ENCODE data around the gene TBX18.
A peak's percentile ranks its signal among the peaks of the same experiment; 100 is the strongest.

The TBX18 gene

DNA sequence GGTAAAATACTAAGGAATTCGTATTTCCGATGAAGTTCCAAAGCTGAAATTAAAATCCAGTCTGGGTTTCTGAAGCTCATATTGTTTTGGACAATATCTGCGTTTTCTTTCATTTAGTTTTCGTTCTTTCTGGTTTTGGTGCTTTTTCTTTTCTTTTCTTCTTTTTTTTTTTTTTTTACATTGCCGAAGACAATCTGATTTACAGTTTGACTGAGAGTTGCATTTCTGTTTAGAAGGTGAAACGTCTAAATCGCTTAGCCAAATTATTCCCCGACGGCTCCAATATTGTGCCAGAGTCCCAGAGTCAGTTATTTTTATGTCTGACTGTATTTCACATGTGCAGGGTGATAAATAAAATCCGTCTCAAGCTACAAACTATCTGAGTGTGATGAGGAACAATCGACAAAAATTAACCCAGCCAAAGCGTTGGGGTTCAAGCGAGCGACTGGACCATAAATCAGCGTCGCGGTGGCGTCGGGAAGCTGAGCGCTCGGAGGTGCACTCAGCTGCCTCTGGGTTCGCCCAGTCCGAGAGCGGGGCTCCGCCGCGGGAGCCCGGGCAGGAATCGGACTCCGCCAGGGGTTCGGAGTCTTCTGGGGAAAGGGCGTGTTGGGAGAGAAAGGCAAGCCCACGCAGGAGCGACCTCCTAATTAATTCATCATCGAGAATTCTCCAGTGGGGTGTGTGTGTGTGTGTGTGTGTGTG is 8.2 kb upstream of the TBX18 start:
- peak; percentile 71 for DNase-seq

DNA sequence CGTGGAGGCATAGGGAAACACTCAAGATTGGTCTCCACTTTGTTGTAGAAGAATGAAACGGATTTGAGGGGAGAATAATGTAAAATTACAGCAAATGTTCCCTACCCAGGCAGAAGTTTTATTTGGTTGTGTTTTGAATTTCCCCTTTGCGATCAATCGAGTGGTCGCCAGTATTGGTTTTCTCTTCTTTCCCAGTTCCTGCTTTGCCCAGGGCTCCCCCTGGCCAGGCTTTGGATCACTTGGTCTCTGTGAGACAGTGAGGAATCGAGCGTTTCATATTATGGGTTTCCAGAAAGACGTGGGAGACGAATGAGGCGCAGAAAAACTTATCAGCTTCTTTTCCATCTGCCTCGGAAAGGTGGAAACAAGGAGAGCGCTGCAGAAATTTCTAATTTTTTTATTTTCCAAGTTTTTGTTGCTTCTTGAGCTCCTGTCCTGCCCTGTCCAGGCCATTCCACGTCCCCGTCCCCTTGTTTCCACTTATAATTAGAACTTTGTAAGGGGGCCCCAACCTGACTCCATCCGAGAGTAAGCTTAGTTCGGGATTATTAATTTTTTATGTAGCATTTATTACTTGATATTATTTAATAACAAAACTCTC is 7.5 kb upstream of the TBX18 start:
- DNase-seq, result peak; percentile 66

DNA sequence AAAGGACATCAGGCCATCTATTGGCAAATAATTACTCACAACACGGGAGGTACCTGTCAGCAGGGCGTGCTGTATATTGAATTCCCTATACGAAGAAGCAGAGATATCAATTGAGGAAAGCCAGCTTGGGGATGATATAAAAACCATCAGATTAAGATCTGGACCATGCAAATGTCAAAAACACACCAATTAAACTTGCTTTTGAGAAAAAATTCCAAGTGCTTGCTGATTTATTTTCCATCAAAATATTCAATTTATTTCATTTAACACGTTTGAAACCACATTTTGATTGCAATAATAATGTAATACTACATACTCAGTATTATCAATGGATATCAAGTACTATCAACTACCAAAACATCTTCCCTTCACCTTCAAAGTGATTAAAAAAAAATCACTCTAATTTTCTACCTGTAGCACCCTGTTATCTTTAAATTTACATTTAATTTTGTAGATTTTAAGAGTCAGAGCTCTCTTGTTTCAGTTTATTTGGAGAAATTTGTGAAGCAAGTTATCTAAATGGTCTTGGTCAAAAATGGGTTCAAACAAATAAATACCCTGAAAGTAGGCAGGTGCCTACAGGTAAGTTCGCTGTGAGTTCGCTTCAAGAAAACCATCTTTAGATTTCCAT is 6.8 kb upstream of the TBX18 start:
- DNase-seq, result no peak

DNA sequence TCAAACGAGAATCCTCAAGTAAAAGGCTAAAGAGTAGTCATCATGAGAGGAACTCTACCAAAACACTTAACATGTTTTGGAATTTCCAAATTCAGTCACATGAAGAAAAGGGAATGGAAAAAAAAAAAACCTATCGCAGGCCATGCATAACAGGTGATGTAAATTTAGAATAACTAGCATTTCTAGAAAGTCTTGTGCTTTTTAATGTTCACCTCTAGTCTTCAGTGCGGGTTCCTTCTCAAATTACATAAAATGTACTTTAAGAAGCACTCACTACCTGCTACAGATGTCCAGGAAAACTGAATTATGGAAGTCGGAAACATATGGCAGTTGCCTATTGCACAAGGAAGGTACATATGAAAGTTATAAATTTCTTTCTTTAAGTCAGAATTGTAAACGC is 6.1 kb upstream of the TBX18 start:
- no peak for DNase-seq

DNA sequence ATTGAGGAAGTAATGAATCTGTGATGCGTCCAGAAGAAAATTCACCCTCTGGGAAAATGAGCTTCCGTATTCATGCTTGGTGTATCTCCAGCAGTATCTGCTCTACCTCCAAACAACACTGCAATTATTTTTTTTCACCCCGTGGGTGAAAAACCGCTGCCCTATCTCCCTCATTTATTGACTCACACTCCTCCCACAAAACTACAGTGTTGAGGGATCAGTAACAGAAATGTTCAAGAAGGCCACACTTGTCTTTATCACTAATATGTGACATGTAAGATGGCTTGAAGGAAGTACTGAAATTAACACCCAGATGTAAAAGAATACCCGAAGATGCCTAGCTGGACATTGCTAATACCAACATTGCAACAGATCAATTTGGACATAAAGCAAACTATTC is 4.9 kb upstream of the TBX18 start:
- DNase-seq, result no peak

DNA sequence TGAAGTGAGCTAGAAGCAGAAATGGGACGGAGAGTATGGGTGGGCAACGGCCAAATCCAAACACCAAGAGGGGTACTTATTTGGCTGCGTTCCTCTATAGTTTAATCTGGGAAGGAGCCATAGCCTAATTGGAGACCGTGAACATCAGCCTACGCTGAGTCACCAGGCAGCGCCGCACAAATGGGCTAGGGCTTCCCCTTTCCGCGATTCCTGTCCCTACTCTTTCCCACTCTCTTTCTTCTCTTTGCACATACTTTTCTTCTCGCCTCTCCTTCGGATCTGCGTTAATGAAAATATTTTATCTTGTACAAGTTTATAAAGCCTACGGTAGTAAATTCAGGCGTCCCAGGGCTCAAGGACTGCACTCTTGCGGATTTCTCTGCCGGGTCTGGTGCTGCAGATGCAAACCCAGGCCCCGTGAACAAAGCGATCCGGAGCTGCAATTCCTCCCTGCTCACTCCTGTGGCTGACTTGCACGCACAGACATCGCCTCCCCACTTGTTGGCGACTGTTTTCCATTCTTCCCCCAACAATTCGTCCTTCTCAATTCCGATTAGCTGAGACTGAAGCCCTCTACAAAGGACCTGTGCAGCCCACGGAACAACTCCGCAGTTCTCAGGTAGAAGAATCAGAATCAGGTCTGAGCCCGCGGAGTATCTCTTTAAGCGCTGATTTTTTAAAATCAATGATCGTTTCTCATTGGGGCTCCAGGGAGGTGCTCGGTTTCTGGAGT is 4.2 kb upstream of the TBX18 start:
- peak; percentile 67 for DNase-seq

DNA sequence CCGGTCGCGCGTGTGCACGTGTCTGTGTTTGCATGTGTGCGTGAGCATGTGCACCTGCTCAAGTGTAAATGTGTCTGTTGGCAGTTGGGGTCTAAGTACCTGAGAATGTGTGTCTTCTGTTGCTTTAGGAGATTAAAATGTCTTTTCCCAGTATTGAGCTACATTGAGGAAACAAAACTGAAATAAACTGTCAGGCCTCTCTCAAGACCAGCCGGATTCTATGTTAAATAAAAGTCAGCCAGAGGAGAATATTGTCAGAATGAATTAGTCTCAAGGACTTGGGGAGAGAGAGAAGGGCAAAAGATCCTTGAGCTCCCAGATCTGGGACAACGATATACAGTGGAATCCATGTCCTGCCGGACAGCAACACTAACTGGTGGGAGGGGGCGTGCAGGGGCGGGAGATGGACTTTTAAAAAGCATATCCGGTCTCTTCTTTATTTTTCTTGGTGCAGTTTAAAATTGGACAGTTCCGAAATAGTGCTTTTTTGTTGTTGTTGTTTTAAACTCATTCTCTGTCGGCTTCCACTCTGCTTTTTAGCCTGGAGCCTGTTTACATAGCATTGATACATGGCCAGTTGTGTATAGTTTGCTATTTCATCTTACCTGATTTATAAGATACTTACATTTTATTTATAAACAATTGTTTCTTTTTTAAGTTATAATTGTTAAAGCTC is 3.3 kb upstream of the TBX18 start:
- DNase-seq, result no peak

DNA sequence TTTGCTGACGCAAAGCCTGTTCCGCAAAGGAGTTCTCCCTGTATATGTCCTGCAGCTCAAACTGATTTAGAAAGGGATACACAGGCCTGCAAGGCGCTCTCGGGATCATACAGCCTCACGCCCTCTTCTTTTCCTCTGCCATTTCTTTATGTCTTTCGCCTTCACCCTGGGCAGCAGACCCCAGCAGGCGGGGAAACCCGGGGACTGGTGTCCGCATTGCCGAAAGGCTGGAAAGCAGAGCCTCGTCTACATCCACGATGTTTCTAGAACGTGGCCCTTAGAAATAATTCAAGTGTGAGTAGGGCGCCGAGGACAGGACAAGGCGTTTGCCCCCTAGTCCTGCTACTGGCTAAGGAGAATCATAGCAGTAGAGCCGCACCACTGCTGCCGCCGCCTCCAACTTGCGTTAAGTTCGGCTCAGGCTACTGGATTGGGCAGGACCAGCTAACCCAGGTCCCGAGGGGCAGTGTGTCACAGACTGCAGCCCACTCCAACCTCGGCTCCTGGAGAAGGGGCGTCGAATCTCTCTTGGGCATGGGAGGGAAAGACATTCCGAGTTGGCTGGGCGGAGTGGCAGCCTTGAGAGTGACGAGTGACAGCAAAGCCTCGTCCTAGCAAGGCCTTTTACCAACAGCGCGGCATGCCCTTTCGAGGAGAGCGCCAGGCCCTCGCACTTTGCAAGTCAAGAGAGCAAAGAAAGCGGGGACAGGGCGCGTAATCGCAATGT is 2.6 kb upstream of the TBX18 start:
- DNase-seq, result no peak

DNA sequence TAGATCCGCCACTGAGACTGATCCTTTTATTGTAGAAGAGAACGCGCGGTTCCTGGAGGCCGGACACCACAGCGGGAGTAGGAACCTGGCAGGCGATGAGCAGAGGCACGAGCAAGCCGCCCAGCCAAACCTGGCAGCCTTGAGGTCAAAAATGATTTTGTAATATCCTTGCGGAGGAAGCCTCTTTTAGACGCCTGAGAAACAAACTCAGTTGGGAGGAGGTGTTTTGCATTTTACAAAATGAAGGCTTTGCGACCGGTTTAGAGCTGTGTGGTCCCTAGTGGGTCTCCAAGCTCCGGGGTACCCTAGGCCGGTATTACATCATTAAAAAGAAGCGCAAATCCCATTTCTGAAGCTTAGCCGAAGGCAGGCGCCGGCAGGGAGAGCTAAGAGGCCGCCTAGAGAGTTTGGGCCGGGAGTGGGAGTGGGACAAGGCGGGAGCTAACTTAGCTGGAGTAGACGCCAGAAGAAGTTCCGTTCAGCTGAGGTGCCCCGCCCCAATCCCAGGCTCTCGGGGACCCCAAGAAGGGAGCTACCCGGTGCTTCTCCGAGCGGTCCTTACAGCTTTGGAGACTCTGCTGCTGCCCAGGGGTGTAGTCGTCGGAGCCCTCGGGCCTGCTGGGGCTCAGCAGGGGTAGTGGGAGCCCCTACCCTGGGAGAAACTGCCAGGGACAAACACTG is 1.9 kb upstream of the TBX18 start:
- DNase-seq, result peak; percentile 71

DNA sequence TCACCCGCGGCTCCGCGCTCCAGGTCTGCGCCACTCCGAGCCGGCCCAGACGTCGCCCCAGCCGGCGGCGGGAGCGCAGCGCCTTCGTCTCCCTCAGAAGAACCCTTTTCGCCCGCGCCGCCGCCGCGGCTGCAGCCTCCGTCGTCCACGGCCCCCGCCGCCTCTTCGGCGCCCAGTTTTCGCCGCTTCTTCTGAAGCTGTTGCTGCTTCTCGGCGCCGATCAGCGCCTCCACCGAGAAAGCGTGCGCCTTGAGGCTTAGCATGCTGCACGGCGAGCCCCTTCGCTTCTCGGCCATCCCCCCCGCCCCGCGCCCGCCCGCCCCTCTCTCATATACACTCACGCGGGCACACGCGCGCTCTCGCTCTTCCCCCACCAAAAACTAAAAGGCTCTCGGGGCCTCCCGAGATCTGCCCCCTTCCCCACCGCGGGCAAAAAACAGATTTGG is 489 bp downstream of the TBX18 start:
- DNase-seq, result no peak

DNA sequence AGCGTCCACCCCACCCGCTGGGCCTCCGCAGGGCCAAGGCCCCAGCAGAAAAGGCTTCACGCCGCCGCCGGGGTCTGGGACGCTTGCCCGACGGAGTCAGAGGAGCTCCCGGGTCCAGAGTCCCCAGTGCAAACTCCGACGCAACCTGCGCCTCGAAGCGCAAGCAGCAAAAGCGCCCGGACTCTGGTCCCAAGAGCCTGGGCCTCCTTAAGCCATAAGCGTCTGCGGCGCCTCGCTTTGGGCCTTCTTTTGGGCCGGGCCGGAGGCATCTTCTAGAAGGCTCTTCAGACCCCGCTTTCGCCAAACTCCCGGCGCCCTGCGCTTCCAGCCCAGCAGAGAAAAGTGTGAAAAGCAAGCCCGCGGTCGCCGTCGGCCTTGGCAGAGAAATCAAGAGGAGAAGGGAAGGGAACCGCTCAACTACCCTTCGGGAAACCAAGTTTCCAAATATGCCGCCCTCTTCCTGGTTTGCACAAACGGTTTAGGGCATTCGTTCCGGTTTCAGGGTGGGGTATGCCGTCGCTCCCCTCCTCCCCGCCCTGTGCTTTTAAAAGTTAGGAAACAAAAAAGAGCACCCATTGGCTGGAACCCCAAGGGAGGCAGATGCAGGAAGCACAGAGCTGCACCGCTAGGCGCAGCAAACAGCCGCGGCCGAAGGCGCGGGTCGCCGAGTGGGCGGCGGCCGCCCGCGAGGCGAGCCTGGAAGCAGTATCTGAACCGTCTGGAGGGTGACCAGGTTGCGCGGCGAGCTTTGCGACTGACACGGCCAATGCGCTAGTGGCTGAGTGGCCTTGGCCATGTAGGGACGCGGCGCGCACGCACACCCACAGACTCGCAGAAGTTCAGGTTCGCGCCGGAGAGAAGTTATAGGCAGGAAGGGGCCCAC is 1.2 kb downstream of the TBX18 start:
- DNase-seq, result peak; percentile 81

DNA sequence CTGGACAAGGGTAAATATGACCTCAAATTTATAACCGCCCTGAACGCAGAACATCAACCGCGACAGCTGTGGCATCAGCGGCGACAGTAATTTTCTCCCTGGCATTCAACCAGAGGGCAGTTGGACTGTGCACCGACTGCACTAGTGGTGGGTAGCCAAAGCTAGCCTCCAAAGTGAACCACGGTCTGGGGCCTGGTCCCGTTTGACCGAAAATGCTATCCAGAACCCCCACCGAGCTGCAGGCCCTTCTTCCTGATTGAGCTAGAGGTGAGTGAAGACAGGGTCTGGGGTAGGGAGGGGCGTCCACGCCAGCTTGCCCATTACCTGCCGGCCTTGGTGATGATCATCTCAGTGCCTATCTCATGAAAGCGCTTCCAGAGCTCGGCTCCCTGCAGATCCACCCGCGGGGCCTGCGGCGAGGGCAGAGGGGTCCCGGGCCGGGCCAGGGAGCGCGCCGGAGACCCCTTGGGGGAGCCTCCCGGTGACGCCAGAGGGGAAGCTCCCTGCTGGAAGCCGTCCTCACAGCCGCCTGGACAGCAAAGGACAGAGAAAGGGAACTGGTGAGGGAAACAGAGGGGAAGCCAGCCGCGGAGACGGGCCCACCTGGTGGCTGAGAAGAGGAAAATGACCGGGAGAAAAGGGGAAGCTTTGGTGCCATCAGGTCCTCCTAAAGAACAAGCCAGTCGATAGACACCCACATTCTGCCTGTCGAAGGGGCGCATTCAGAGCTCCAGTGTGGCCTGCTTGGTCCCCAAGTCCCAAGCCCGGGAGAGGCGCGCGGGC is 2.0 kb downstream of the TBX18 start:
- DNase-seq, result peak; percentile 78

DNA sequence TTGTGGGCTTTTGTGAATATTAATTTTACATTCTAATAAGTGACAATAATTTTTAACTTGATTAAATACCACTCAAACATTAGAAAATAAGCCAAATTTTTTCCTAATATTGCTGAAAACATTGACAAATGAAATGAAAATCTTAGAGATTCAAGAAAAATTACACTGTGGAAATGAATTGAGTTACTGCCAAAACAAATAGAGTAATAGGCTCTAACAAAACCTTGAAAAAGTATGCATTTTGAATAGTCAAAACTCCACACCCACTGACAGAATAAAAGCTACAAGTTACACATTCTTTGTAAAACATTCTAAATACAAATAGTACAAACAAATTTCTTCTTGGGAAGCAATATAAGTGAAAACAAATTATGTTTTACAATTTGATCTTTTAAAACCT is 5.9 kb downstream of the TBX18 start:
- DNase-seq, result no peak

DNA sequence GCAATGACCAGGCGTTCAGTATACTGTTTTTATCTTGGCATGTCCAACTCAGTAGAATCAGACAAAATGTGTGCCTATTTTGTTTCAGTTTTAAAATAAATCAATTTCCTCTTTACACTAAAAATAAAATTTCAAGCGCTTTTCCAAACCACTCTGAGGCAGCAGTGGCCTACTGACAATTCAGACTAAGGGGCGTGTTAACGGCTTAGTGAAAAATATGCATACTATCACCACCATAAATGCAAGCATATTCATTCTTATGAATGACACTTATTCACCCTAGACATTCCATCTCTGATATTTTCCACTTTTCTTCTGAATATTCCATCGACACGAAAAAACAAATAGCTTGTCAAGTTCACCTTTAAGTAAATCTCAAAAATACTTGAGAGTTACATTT is 7.5 kb downstream of the TBX18 start:
- no peak for DNase-seq

DNA sequence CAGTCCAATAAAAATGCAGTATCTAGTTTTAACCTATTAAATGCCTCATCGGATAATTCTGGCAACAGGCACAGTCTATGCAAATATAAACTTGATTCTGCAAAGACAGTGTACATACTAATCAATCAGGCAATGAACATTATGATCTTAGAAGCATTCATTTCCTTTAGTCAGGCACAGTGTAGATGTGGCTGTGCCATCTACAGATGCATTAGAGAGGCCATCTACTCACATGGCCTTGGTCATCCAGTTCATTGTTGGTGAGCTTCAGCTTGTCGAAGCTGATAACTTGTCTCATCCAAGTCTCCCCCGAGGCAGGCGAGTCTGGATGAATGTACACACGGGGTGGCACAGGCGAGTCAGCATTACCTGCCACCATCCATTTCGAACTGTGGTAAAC is 7.9 kb downstream of the TBX18 start:
- no peak for DNase-seq

DNA sequence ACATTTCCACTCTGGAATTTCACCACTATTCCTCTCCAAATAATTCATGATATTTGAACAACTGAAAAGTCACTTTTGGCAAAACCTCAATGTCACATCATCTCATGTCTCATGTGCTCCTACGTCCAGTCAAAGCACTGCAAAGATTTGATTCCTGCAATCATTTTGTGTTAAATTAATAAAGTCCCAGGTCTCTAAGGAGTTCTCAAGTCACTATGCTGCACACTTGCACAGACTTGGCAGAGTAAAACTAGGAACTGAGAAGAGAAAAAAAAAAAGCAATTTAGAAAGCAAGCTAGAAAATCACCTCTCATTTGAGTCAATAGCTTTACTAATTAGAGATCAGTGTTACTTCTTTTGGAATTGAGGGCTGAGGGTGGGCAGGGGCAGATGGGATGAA is 11.2 kb downstream of the TBX18 start:
- no peak for DNase-seq

DNA sequence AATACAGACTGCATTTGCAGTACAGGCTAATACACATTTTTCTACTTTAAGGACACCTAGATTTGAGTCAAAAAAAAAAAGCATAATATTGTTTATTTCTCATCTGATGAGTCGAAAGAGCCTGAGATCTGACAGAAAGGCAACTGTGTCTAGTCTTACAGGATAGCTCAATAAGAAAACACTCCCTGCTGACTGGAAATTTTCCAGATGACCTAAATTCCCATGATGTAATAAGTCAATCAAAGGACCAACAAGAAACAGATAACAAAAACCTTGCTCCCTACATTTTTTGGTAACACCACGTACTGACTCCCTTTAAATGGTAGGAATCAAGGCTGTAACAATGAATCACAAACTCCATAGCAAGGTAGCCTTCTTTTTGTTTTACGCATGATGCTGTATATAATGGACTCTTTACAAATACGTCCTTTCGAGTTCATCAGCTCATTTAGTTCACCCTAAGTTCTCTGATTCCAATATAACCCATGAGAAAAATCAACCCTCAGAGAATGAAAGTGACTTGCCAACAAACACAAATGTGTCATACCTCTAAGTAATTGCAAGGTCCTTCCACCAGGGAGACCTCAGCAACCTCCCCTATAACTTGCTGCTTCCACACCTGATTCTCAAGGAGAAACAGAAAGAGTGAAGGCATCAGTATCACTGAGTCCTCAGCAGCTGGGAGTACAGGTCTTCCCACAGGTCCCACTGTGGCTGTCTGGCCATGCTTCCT is 12.1 kb downstream of the TBX18 start:
- DNase-seq, result no peak

DNA sequence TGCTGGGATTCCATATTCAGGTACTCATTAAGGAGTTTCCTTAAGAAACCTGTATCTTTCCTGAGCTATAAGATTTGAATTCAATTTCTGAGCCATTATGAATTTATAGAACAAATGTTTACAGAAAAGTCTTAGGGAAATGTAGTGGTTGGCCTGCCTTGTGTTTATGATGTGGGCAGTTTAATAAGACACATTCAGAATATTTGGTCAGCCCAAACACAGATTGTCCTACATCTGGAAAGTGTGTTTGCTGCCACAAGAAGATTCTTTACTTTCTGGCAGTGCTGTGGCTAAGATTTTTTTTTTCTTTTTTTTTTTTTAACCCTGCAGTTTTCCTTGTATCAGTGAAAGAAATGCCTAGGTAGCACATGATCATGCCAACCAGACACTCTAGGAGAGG is 15.2 kb downstream of the TBX18 start:
- DNase-seq, result no peak

DNA sequence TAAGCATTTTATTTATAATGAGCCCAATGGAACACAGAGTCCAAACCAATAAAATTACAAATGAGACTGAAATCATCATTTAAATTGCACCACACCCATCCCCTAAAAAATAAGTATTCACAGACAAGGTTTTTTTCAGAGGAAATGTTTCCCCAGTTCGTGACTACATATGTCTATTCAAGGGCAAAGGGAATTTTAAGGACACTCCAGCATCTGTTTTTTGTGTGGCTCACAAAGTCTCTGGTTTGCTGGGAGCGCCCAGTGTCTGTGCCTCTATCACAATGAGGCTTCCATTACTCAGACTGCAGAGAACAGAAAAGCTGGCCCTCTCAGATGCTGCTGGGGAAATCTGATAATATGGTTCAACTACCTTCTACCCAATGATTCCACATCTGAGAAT is 16.0 kb downstream of the TBX18 start:
- DNase-seq, result no peak
